Measurements from ENCODE around the gene POLDIP3. TPM values are rescaled to one million over a fixed set of nuclear protein-coding genes. Genes with fewer than 3 reads are reported as not detected.
A peak's percentile ranks its signal among the peaks of the same experiment; 100 is the strongest.

POLDIP3 gene
- total and polyA plus RNA-seq, 2 experiments from 2014 or later, result 35.5 to 45.9 TPM

- H3K4me2 ChIP-seq (ENCODE audit: unreplicated experiment), result no peak overlapping the region
- no peak overlapping the region for H3K4me3 ChIP-seq
- peaks cover 22% of the 10 kb centered on the region for H3K4me1 ChIP-seq (ENCODE audit: insufficient read depth)
- 92 to 93% methylated on average over 15 to 18 of the region's 18 CpGs for WGBS, 2 experiments (ENCODE audit: low coverage in 1 of 2, low lambda C conversion rate in 2 of 2, missing lambda C conversion rate in 2 of 2)
- H3K79me2 ChIP-seq (ENCODE audit: insufficient read depth), result no peaks in the 10 kb centered on the region
- TF ChIP-seq EZH2 (IDR thresholded peaks at IDR 0.05; ENCODE audit: insufficient read depth, poor library complexity, severe bottlenecking) (no peak), EZH2phosphoT487 (IDR thresholded peaks at IDR 0.05; ENCODE audit: insufficient read depth, low read depth) (no peak)
- peaks cover 34% of the 10 kb centered on the region for H3F3A ChIP-seq (ENCODE audit: insufficient read depth)
- no peak overlapping the region for H3K27ac ChIP-seq
- H2AFZ ChIP-seq, result no peak overlapping the region
- no peaks in the 10 kb centered on the region for H3K9me2 ChIP-seq (ENCODE audit: insufficient read depth)
- no peak overlapping the region for H3K9ac ChIP-seq
- in situ Hi-C loops (cut with MboI), result no loop called here
- peaks cover 21% of the 10 kb centered on the region; the same call in 1 of the 2 replicates for H3K36me3 ChIP-seq (ENCODE audit: low read depth)
- no peak for DNase-seq
- no peaks in the 10 kb centered on the region for H3K9me3 ChIP-seq (ENCODE audit: low read depth)
- H3K27me3 ChIP-seq (replicated peaks; ENCODE audit: insufficient read depth), result no peaks in the 10 kb centered on the region
- H4K20me1 ChIP-seq (ENCODE audit: insufficient read depth), result no peaks in the 10 kb centered on the region
Measured at GRCh38 chr22:42623301-42623751, 8.6 kb upstream of the POLDIP3 start.

DNA sequence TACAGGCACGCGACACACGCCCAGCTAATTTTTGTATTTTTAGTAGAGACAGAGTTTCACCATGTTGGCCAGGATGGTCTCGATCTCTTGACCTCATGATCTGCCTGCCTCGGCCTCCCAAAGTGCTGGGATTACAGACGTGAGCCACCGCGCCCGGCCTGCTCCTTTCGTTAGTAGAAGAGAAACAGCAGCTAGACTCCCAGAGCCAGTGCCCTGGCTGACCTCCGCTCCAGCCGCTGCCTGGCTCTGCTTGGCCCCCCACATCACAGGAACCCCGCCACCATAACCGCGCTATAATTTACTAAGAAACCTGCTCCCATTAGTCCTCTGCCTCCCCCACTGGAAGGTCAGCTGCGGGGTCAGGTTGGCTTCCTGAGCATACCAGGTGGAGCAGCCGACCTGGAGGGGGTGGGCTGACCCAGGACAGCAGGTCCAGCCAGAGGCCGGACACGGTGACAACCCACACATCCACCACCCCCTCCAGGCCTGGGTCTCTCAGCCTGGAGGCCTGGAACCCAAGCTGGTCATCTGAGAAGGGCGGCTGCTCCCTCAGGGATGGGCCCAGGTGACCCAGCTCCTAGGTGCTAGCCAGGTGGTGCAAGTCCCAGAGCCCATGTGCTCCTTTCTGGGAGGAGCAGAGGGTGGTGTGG, 7.5 kb upstream of the POLDIP3 start:
- peaks cover 21% of the 10 kb centered on the region; the same call in 1 of the 2 replicates for H3K36me3 ChIP-seq (ENCODE audit: low read depth)
- H3K9me2 ChIP-seq (ENCODE audit: insufficient read depth), result no peaks in the 10 kb centered on the region
- no peak overlapping the region for H2AFZ ChIP-seq
- in situ Hi-C loops (cut with MboI), result no loop called here
- H3K4me1 ChIP-seq (ENCODE audit: insufficient read depth), result peaks cover 28% of the 10 kb centered on the region
- no peaks in the 10 kb centered on the region for H3K9me3 ChIP-seq (ENCODE audit: low read depth)
- no peak overlapping the region for H3K4me3 ChIP-seq
- no peak overlapping the region for H3K4me2 ChIP-seq (ENCODE audit: unreplicated experiment)
- WGBS, 2 experiments (ENCODE audit: low coverage in 1 of 2, low lambda C conversion rate in 2 of 2, missing lambda C conversion rate in 2 of 2), result 87 to 89% methylated on average over 20 of the region's 20 CpGs
- H3K27ac ChIP-seq, result peak overlapping the region; percentile 74
- peaks cover 34% of the 10 kb centered on the region for H3F3A ChIP-seq (ENCODE audit: insufficient read depth)
- H3K9ac ChIP-seq, result peak overlapping the region; percentile 39
- H3K79me2 ChIP-seq (ENCODE audit: insufficient read depth), result no peaks in the 10 kb centered on the region
- H4K20me1 ChIP-seq (ENCODE audit: insufficient read depth), result no peaks in the 10 kb centered on the region
- TF ChIP-seq EZH2phosphoT487 (IDR thresholded peaks at IDR 0.05; ENCODE audit: insufficient read depth, low read depth), result no peak
- TF ChIP-seq EZH2 (IDR thresholded peaks at IDR 0.05; ENCODE audit: insufficient read depth, poor library complexity, severe bottlenecking), result no peak
- no peak for DNase-seq
- H3K27me3 ChIP-seq (replicated peaks; ENCODE audit: insufficient read depth), result no peaks in the 10 kb centered on the region

DNA sequence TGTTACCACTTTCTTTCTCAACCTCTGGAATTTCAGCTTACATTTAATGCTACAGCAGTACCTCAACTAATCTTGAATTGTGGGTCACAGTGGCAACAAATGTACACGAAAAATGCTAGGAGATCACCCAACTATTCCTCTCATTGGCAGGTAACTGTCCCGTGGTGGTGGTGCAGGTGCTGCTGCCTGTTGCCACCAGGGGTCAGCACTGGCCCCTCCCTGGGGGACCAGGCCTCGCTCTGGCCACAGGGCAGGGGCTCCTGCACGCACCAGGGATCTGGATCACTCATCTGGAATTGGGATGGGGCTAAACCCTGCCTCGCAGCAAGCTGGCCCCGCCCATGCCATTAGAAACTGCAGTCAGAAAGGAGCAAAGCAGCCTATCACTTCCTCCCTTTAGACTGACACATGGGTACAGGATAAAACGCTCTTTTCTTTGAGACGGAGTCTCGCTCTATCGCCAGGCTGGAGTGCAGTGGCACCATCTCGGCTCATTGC, 6.9 kb upstream of the POLDIP3 start:
- Histone ChIP-seq H3K4me3 (no peak overlapping the region), H3K79me2 (ENCODE audit: insufficient read depth) (no peaks in the 10 kb centered on the region), H3K36me3 (ENCODE audit: low read depth) (peaks cover 21% of the 10 kb centered on the region; the same call in 1 of the 2 replicates), H3K9me3 (ENCODE audit: low read depth) (no peaks in the 10 kb centered on the region), H2AFZ (no peak overlapping the region), H3K27ac (peak overlapping the region; percentile 74), H4K20me1 (ENCODE audit: insufficient read depth) (no peaks in the 10 kb centered on the region), H3F3A (ENCODE audit: insufficient read depth) (peaks cover 40% of the 10 kb centered on the region), H3K4me1 (ENCODE audit: insufficient read depth) (peaks cover 28% of the 10 kb centered on the region), H3K9ac (peak overlapping the region; percentile 39), H3K4me2 (ENCODE audit: unreplicated experiment) (peak overlapping the region; percentile 19), H3K27me3 (replicated peaks; ENCODE audit: insufficient read depth) (no peaks in the 10 kb centered on the region), H3K9me2 (ENCODE audit: insufficient read depth) (no peaks in the 10 kb centered on the region)
- peak; percentile 90 for DNase-seq
- 16 to 18% methylated on average over 11 of the region's 11 CpGs for whole genome bisulfite sequencing, 2 experiments (ENCODE audit: low coverage in 1 of 2, low lambda C conversion rate in 2 of 2, missing lambda C conversion rate in 2 of 2)
- in situ Hi-C loops (cut with MboI), result no loop called here
- TF ChIP-seq EZH2 (IDR thresholded peaks at IDR 0.05; ENCODE audit: insufficient read depth, poor library complexity, severe bottlenecking) (no peak), EZH2phosphoT487 (IDR thresholded peaks at IDR 0.05; ENCODE audit: insufficient read depth, low read depth) (no peak)

- H3K4me1 ChIP-seq (ENCODE audit: insufficient read depth), result peaks cover 32% of the 10 kb centered on the region
- TF ChIP-seq EZH2 (IDR thresholded peaks at IDR 0.05; ENCODE audit: insufficient read depth, poor library complexity, severe bottlenecking), result no peak
- no peak for TF ChIP-seq EZH2phosphoT487 (IDR thresholded peaks at IDR 0.05; ENCODE audit: insufficient read depth, low read depth)
- H4K20me1 ChIP-seq (ENCODE audit: insufficient read depth), result no peaks in the 10 kb centered on the region
- peaks cover 11% of the 10 kb centered on the region; the same call in 1 of the 2 replicates for H3K36me3 ChIP-seq (ENCODE audit: low read depth)
- no peaks in the 10 kb centered on the region for H3K9me2 ChIP-seq (ENCODE audit: insufficient read depth)
- peaks cover 51% of the 10 kb centered on the region for H3F3A ChIP-seq (ENCODE audit: insufficient read depth)
- no peak for DNase-seq
- H3K27me3 ChIP-seq (replicated peaks; ENCODE audit: insufficient read depth), result no peaks in the 10 kb centered on the region
- in situ Hi-C loops (cut with MboI), result no loop called here
- no peak overlapping the region for H3K4me3 ChIP-seq
- H3K9ac ChIP-seq, result peak overlapping the region; percentile 13; the same call in 1 of the 2 replicates
- H2AFZ ChIP-seq, result no peak overlapping the region
- H3K27ac ChIP-seq, result peak overlapping the region; percentile 74
- 83 to 88% methylated on average over 4 of the region's 4 CpGs for WGBS, 2 experiments (ENCODE audit: low coverage in 1 of 2, low lambda C conversion rate in 2 of 2, missing lambda C conversion rate in 2 of 2)
- H3K79me2 ChIP-seq (ENCODE audit: insufficient read depth), result no peaks in the 10 kb centered on the region
- H3K9me3 ChIP-seq (ENCODE audit: low read depth), result no peaks in the 10 kb centered on the region
- H3K4me2 ChIP-seq (ENCODE audit: unreplicated experiment), result no peak overlapping the region
Measured at GRCh38 chr22:42620084-42620483, 5.4 kb upstream of the POLDIP3 start.

Data from GM23248 (cell line).